Smooth muscle cell (in vitro differentiated cells): ENCODE measurements around the gene CPVL. TPM values are rescaled to one million over a fixed set of nuclear protein-coding genes. Genes with fewer than 3 reads are reported as not detected.

Source experiments
- DNase-seq: peaks from one replicate; lab custom pipeline; 2025; ENCODE audit not compliant: unreplicated experiment; lab: John Stamatoyannopoulos, UW
- H2AFZ ChIP-seq: fragments of 200-600 bp; sonication (generic); 2 replicates; pipeline ENCODE4 v1.6.0; 2016; ENCODE audit warnings: antibody characterized with exemption, low read depth, mild to moderate bottlenecking
- H3F3A ChIP-seq: fragments of 200-600 bp; sonication (generic); 2 replicates; pipeline ENCODE4 v1.6.0; 2017; ENCODE audit warnings: antibody characterized with exemption, low read depth
- H3K27ac ChIP-seq: fragments of 200-600 bp; sonication (generic); 2 replicates; pipeline ENCODE4 v1.5.1; 2016; ENCODE audit warnings: low read depth, mild to moderate bottlenecking
- H3K27me3 ChIP-seq: fragments of 200-600 bp; sonication (generic); 2 replicates; pipeline ENCODE4 v1.6.1; 2016; ENCODE audit warnings: low read depth, mild to moderate bottlenecking
- H3K36me3 ChIP-seq: fragments of 200-600 bp; sonication (generic); 2 replicates; pipeline ENCODE4 v1.5.1; 2016; ENCODE audit warnings: low read depth
- H3K4me1 ChIP-seq: fragments of 200-600 bp; sonication (generic); 2 replicates; pipeline ENCODE4 v1.5.1; 2016; ENCODE audit warnings: low read depth
- H3K4me2 ChIP-seq: fragments of 200-600 bp; sonication (generic); 2 replicates; pipeline ENCODE4 v1.6.0; 2016; ENCODE audit warnings: mild to moderate bottlenecking
- H3K4me3 ChIP-seq: fragments of 200-600 bp; sonication (generic); 2 replicates; pipeline ENCODE4 v1.5.1; 2016; ENCODE audit warnings: mild to moderate bottlenecking
- H3K79me2 ChIP-seq: fragments of 200-600 bp; sonication (generic); 2 replicates; pipeline ENCODE4 v1.6.0; 2016; ENCODE audit warnings: low read depth, mild to moderate bottlenecking
- H3K9ac ChIP-seq: fragments of 200-600 bp; sonication (generic); 2 replicates; pipeline ENCODE4 v1.6.0; 2016; ENCODE audit warnings: low read depth
- H3K9me3 ChIP-seq: fragments of 200-600 bp; sonication (generic); replicated peaks from 2 replicates; pipeline ENCODE4 v1.5.1; 2016; ENCODE audit warnings: low read depth
- H4K20me1 ChIP-seq: fragments of 200-600 bp; sonication (generic); 2 replicates; pipeline ENCODE4 v1.6.0; 2016; ENCODE audit warnings: low read depth
- CTCF ChIP-seq: fragments of 200-600 bp; sonication (generic); IDR thresholded peaks from 2 replicates; pipeline ENCODE4 v1.5.1; 2017; ENCODE audit warnings: borderline replicate concordance, mild to moderate bottlenecking, antibody characterized with exemption; ENCODE audit not compliant: insufficient read depth, poor library complexity, severe bottlenecking
- whole genome bisulfite sequencing: methylation state at CpG from one replicate; pipeline ENCODE4 v1.1.7; 2016; ENCODE audit warnings: low lambda C conversion rate; 5-methylcytosine and 5-hydroxymethylcytosine counted together
- polyA plus RNA-seq: library from polyadenylated mRNA; unstranded; fragments of >200 nt; fragmentation: Nextera tagmentation; extraction: Ambion mirVana; gene quantifications from 2 replicates; pipeline ENCODE4 v1.2.1, GENCODE V29; 2016
- total RNA-seq: library from RNA; depleted of rRNA; stranded (reverse); fragments of >200 nt; gene quantifications from 2 replicates; pipeline ENCODE4 v1.2.3, GENCODE V29; 2014

The CPVL gene
- total and polyA plus RNA-seq, 2 experiments from 2014 or later, result 7.2 to 29.8 TPM

GRCh38 chr7:29193316-29194205 is 47.2 kb upstream of the CPVL start:
- Histone ChIP-seq H2AFZ (no peak overlapping the region), H3F3A (no peaks in the 10 kb centered on the region), H3K4me2 (peak overlapping the region; percentile 86), H3K9me3 (no peaks in the 10 kb centered on the region), H4K20me1 (no peaks in the 10 kb centered on the region), H3K27me3 (peaks cover 59% of the 10 kb centered on the region), H3K4me1 (peaks cover 10% of the 10 kb centered on the region), H3K4me3 (peak overlapping the region; percentile 82), H3K9ac (no peak overlapping the region), H3K27ac (no peak overlapping the region), H3K79me2 (peaks cover 6% of the 10 kb centered on the region), H3K36me3 (no peaks in the 10 kb centered on the region)
- no peak for DNase-seq
- WGBS, result 15% methylated on average over 24 of the region's 26 CpGs
- TF ChIP-seq CTCF, result no peak

- no peaks in the 10 kb centered on the region for H3F3A ChIP-seq
- peaks cover 52% of the 10 kb centered on the region for H3K27me3 ChIP-seq
- H3K4me1 ChIP-seq, result peaks cover 10% of the 10 kb centered on the region
- H3K36me3 ChIP-seq, result no peaks in the 10 kb centered on the region
- no peak overlapping the region for H3K4me2 ChIP-seq
- no peak overlapping the region for H3K9ac ChIP-seq
- WGBS, result 86% methylated on average over 8 of the region's 8 CpGs
- no peaks in the 10 kb centered on the region for H4K20me1 ChIP-seq
- H3K27ac ChIP-seq, result no peak overlapping the region
- H3K9me3 ChIP-seq, result no peaks in the 10 kb centered on the region
- H3K4me3 ChIP-seq, result no peak overlapping the region
- TF ChIP-seq CTCF, result no peak
- H2AFZ ChIP-seq, result no peak overlapping the region
- DNase-seq, result no peak
- peaks cover 3% of the 10 kb centered on the region for H3K79me2 ChIP-seq
Measured at GRCh38 chr7:29192811-29193210, 46.5 kb upstream of the CPVL start.

- TF ChIP-seq CTCF, result no peak
- no peak overlapping the region for H3K4me3 ChIP-seq
- H3F3A ChIP-seq, result no peaks in the 10 kb centered on the region
- no peak overlapping the region for H2AFZ ChIP-seq
- no peak overlapping the region for H3K4me2 ChIP-seq
- H3K4me1 ChIP-seq, result peaks cover 10% of the 10 kb centered on the region
- WGBS, result 94% methylated on average over 1 of the region's 1 CpG
- DNase-seq, result no peak
- H3K9ac ChIP-seq, result no peak overlapping the region
- H3K27me3 ChIP-seq, result peaks cover 52% of the 10 kb centered on the region
- no peak overlapping the region for H3K27ac ChIP-seq
- H3K79me2 ChIP-seq, result no peaks in the 10 kb centered on the region
- H4K20me1 ChIP-seq, result no peaks in the 10 kb centered on the region
- H3K9me3 ChIP-seq, result no peaks in the 10 kb centered on the region
- H3K36me3 ChIP-seq, result no peaks in the 10 kb centered on the region
Measured at GRCh38 chr7:29192323-29192722, 46.0 kb upstream of the CPVL start.
